Vagina (tissue), 2 donors: ENCODE results near the gene GRIK5.

ENCODE experiments used
- POLR2A ChIP-seq, 2 donors: fragments of 450-650 bp; IDR thresholded peaks; one replicate each; pipeline ENCODE4 v1.6.1; 2017; ENCODE audit warnings: antibody characterized with exemption in 2 of 2, mild to moderate bottlenecking in 2 of 2, moderate library complexity in 2 of 2
- POLR2AphosphoS5 ChIP-seq, 2 donors: sonication (generic); formaldehyde crosslinking; IDR thresholded peaks; one replicate each; pipeline ENCODE4 v1.9.0; 2017; ENCODE audit warnings: antibody characterized with exemption in 2 of 2, mild to moderate bottlenecking in 2 of 2, low read depth in 1 of 2; ENCODE audit not compliant: insufficient read depth in 1 of 2
- TF ChIP-seq, protein P1 (sequence below), 3 experiments: fragments of 450-650 bp in 2 of 3; fragments of 200-600 bp in 1 of 3; sonication (generic) in 1 of 3; IDR thresholded peaks; one replicate each; pipeline ENCODE4 v1.5.1; 2017 to 2019; ENCODE audit warnings: antibody characterized with exemption in 3 of 3, mild to moderate bottlenecking in 2 of 3, moderate library complexity in 2 of 3

DNA sequence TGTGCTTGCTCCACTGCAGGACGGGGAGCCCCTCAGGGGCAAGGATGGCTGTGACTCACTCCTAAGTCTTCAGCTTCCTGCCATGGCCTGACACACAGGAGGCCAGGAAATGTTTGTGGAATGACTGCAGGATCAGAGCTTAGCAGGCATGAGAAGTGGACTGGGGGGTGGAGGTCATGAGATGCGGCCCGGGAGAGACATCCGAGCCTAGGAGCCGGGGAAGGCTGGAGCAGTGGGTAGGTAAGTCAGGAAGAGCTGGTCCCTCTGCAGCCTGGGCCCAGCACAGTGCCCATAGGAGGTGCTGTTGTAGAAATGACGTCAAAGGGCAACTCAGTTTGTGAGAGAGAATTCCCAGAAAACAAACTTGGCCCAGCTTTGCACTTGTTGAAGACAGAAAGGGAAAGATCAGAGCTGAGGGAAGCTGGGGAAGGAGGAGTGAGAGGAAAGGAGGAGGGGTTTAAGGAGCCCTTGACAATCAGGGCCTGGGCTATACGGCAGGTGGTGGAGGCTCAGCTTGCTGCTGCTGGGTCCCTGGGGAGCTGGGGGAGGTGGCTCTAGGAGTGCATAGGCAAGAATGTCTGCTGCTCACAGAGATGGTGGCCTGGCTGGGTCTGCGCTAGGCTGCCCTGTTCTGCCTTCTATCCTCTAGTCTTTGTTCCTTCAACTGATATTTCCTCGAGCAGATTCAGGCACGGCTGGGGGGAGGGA, 43.8 kb upstream of the GRIK5 start:
- TF ChIP-seq POLR2A (IDR thresholded peaks at IDR 0.05) (no peak), POLR2AphosphoS5 (IDR thresholded peaks at IDR 0.05; ENCODE audit: insufficient read depth in 1 of 2, low read depth in 1 of 2) (no peak)
- TF ChIP-seq, protein P1, sequence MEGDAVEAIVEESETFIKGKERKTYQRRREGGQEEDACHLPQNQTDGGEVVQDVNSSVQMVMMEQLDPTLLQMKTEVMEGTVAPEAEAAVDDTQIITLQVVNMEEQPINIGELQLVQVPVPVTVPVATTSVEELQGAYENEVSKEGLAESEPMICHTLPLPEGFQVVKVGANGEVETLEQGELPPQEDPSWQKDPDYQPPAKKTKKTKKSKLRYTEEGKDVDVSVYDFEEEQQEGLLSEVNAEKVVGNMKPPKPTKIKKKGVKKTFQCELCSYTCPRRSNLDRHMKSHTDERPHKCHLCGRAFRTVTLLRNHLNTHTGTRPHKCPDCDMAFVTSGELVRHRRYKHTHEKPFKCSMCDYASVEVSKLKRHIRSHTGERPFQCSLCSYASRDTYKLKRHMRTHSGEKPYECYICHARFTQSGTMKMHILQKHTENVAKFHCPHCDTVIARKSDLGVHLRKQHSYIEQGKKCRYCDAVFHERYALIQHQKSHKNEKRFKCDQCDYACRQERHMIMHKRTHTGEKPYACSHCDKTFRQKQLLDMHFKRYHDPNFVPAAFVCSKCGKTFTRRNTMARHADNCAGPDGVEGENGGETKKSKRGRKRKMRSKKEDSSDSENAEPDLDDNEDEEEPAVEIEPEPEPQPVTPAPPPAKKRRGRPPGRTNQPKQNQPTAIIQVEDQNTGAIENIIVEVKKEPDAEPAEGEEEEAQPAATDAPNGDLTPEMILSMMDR (IDR thresholded peaks at IDR 0.05): no peak
